Measurements from ENCODE around the gene BLID. TPM values are rescaled to one million over a fixed set of nuclear protein-coding genes. Genes with fewer than 3 reads are reported as not detected.

Gene BLID
- total RNA-seq, 2 experiments from 2014 or later = not detected

DNA sequence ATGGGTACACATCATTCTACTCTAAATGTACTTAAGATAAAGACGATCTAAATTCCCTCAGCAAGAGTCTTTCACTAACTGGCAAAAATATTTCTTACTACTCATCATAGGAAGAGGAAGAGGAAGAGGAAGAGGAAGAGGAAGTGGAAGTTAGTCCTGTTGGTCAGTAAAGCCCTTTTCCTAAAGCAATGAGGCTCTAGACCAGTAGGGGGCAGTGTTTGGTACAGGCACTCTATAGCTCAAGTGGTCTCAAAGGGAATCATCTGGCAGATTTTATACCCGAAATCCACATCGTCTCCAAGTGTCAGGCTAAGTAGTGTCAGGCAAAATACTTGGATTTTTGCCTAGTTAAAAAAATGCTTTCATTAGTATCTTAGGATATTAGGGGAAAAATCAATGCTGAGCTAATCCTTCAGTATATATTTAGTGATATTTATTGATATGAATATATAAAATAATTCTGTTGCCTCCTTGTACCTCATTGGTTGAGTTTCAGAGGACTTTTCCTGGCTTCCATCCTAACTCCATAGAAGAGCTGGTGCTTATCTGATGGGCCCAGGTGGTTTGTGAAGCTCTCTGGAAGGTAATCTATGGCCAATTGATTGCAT lies 7.7 kb downstream of the BLID start:
- CTCF ChIA-PET (ENCODE audit: unreplicated experiment) = no interaction called here
- Histone ChIP-seq H3K4me1 (ENCODE audit: insufficient read depth, low read length, poor library complexity, severe bottlenecking) (no peaks in the 10 kb centered on the region), H3K36me3 (ENCODE audit: insufficient read depth, low read length) (no peaks in the 10 kb centered on the region), H2AFZ (ENCODE audit: low read length) (no peak overlapping the region), H3K4me2 (ENCODE audit: low read length) (no peak overlapping the region), H3K9me2 (ENCODE audit: insufficient read depth, low read length) (no peaks in the 10 kb centered on the region), H3K27ac (ENCODE audit: low read depth, low read length, poor library complexity, severe bottlenecking) (no peak overlapping the region), H3K79me2 (ENCODE audit: insufficient read depth, low read depth, low read length) (no peaks in the 10 kb centered on the region), H3K9me3 (ENCODE audit: low read length) (no peaks in the 10 kb centered on the region), H4K20me1 (ENCODE audit: insufficient read depth, low read length) (no peaks in the 10 kb centered on the region), H3K4me3 (ENCODE audit: low read depth, low read length, poor library complexity, severe bottlenecking) (no peak overlapping the region)
- TF ChIP-seq EZH2phosphoT487 (IDR thresholded peaks at IDR 0.05; ENCODE audit: borderline replicate concordance, low read depth, low read length) = no peak
- TF ChIP-seq, protein P1, sequence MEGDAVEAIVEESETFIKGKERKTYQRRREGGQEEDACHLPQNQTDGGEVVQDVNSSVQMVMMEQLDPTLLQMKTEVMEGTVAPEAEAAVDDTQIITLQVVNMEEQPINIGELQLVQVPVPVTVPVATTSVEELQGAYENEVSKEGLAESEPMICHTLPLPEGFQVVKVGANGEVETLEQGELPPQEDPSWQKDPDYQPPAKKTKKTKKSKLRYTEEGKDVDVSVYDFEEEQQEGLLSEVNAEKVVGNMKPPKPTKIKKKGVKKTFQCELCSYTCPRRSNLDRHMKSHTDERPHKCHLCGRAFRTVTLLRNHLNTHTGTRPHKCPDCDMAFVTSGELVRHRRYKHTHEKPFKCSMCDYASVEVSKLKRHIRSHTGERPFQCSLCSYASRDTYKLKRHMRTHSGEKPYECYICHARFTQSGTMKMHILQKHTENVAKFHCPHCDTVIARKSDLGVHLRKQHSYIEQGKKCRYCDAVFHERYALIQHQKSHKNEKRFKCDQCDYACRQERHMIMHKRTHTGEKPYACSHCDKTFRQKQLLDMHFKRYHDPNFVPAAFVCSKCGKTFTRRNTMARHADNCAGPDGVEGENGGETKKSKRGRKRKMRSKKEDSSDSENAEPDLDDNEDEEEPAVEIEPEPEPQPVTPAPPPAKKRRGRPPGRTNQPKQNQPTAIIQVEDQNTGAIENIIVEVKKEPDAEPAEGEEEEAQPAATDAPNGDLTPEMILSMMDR (conservative IDR thresholded peaks at IDR 0.05; ENCODE audit: low read length) = peak; percentile 87
- intact Hi-C loops (cut with micrococcal nuclease; ENCODE audit: unreplicated experiment) = no loop called here
- DNase-seq (ENCODE audit: low spot score) = peak; percentile 46
- POLR2A ChIA-PET = no interaction called here
- BruUV-seq (replicated peaks) = no TSS peak

DNA sequence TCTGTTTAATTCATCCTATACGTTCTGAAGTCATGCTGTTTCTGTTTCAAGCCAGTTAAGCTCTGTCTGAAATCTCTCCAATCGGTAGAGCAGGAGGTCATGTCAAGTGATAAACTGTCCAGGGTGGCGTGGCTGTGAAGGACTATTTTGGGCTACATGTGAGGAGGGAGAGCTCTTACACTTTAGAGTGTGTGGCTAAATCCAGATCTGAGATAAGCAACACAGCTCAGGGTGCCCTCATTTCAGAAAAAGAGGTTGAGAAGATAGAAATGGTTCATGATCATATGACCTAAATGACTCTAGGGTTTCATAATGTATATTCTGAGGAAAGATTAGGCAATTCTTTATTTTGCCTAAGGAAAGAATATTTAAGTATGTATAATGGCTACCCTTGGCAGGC lies 8.4 kb downstream of the BLID start:
- BruUV-seq (replicated peaks) = no TSS peak
- CTCF ChIA-PET (ENCODE audit: unreplicated experiment) = no interaction called here

DNA sequence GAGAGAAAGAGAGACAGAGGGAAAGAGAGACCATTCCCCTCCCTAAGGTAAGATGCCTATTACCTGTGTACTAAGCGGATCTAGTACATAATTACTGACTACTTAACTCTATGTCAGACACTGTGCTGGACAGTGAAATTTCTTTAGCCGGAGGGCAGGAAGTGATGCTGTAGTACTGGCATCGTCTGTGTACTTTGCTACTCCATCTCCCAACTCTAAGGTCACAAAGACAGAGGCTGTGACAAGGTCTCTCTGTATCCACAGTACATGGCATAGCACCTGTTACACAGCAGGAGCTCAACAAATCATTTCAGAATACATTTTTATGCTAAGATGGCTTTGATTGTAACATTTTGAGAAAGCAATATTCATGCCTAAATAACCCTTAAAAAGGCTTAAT lies 9.0 kb downstream of the BLID start:
- BruUV-seq (replicated peaks) = no TSS peak
- POLR2A ChIA-PET = no interaction called here
- Histone ChIP-seq H4K20me1 (ENCODE audit: insufficient read depth, low read length) (no peaks in the 10 kb centered on the region), H3K27ac (ENCODE audit: low read depth, low read length, poor library complexity, severe bottlenecking) (no peak overlapping the region), H3K4me2 (ENCODE audit: low read length) (no peak overlapping the region), H3K79me2 (ENCODE audit: insufficient read depth, low read depth, low read length) (no peaks in the 10 kb centered on the region), H3K36me3 (ENCODE audit: insufficient read depth, low read length) (no peaks in the 10 kb centered on the region), H3K9me2 (ENCODE audit: insufficient read depth, low read length) (no peaks in the 10 kb centered on the region), H3K9me3 (ENCODE audit: low read length) (no peaks in the 10 kb centered on the region), H3K4me1 (ENCODE audit: insufficient read depth, low read length, poor library complexity, severe bottlenecking) (no peaks in the 10 kb centered on the region), H2AFZ (ENCODE audit: low read length) (no peak overlapping the region), H3K4me3 (ENCODE audit: low read depth, low read length, poor library complexity, severe bottlenecking) (no peak overlapping the region)
- no peak for DNase-seq (ENCODE audit: low spot score)
- intact Hi-C loops (cut with micrococcal nuclease; ENCODE audit: unreplicated experiment) = no loop called here
- CTCF ChIA-PET (ENCODE audit: unreplicated experiment) = no interaction called here
- TF ChIP-seq, protein P1 (conservative IDR thresholded peaks at IDR 0.05; ENCODE audit: low read length) = no peak
- no peak for TF ChIP-seq EZH2phosphoT487 (IDR thresholded peaks at IDR 0.05; ENCODE audit: borderline replicate concordance, low read depth, low read length)

More for the DNA sequence above, 8.4 kb downstream of the BLID start:
- H3K4me3 ChIP-seq (ENCODE audit: low read depth, low read length, poor library complexity, severe bottlenecking) = no peak overlapping the region
- H3K9me2 ChIP-seq (ENCODE audit: insufficient read depth, low read length) = no peaks in the 10 kb centered on the region
- H4K20me1 ChIP-seq (ENCODE audit: insufficient read depth, low read length) = no peaks in the 10 kb centered on the region
- no peak overlapping the region for H2AFZ ChIP-seq (ENCODE audit: low read length)
- POLR2A ChIA-PET = no interaction called here
- H3K27ac ChIP-seq (ENCODE audit: low read depth, low read length, poor library complexity, severe bottlenecking) = no peak overlapping the region
- no peaks in the 10 kb centered on the region for H3K79me2 ChIP-seq (ENCODE audit: insufficient read depth, low read depth, low read length)
- DNase-seq (ENCODE audit: low spot score) = no peak
- TF ChIP-seq, protein P1 (conservative IDR thresholded peaks at IDR 0.05; ENCODE audit: low read length) = no peak
- H3K9me3 ChIP-seq (ENCODE audit: low read length) = no peaks in the 10 kb centered on the region
- intact Hi-C loops (cut with micrococcal nuclease; ENCODE audit: unreplicated experiment) = no loop called here
- H3K4me2 ChIP-seq (ENCODE audit: low read length) = no peak overlapping the region
- no peaks in the 10 kb centered on the region for H3K4me1 ChIP-seq (ENCODE audit: insufficient read depth, low read length, poor library complexity, severe bottlenecking)
- H3K36me3 ChIP-seq (ENCODE audit: insufficient read depth, low read length) = no peaks in the 10 kb centered on the region
